Ovary (tissue), 9 donors: ENCODE results near the gene ENKUR. TPM values are rescaled to one million over a fixed set of nuclear protein-coding genes. Genes with fewer than 3 reads are reported as not detected.

ENCODE experiments used
- DNase-seq, 5 donors: peaks; one replicate each; pipeline ENCODE4 v3.0.0-alpha.2; 2019 to 2020
- H3K27ac ChIP-seq, 2 donors: fragments of 200-600 bp; one replicate each; pipeline versions ENCODE4 v1.5.1 to v1.8.0; 2019 to 2022
- H3K27me3 ChIP-seq: fragments of 200-600 bp; one replicate; pipeline ENCODE4 v1.8.0; 2022
- H3K36me3 ChIP-seq: fragments of 200-600 bp; sonication (generic); one replicate; pipeline ENCODE4 v1.5.1; 2019
- H3K4me1 ChIP-seq: one replicate; pipeline ENCODE4 v1.8.1; 2013; ENCODE audit warnings: mild to moderate bottlenecking, moderate library complexity; ENCODE audit not compliant: insufficient read depth
- H3K4me3 ChIP-seq: fragments of 200-600 bp; sonication (generic); one replicate; pipeline ENCODE4 v1.5.1; 2017
- H3K9me3 ChIP-seq, 2 donors: fragments of 200-600 bp in 1 of 2; sonication (generic) in 1 of 2; one replicate each; pipeline versions ENCODE4 v1.5.1 to v1.8.1; 2013 to 2019; ENCODE audit warnings: mild to moderate bottlenecking in 1 of 2, moderate library complexity in 1 of 2
- CTCF ChIP-seq, 3 donors: fragments of 450-650 bp in 2 of 3; fragments of 200-600 bp in 1 of 3; IDR thresholded peaks; one replicate each; pipeline versions ENCODE4 v1.5.1 to v1.8.0; 2016 to 2022; ENCODE audit warnings: antibody characterized with exemption in 3 of 3, mild to moderate bottlenecking in 1 of 3
- EP300 ChIP-seq: sonication (generic); formaldehyde crosslinking; IDR thresholded peaks from one replicate; pipeline ENCODE4 v1.6.1; 2017; ENCODE audit warnings: antibody characterized with exemption
- POLR2A ChIP-seq: fragments of 450-650 bp; IDR thresholded peaks from one replicate; pipeline ENCODE4 v1.6.1; 2017; ENCODE audit warnings: antibody characterized with exemption, mild to moderate bottlenecking, moderate library complexity
- WGBS, 3 donors: extraction: QIAGEN DNeasy Blood & Tissue Kit in 1 of 3; methylation state at CpG; one replicate each; pipeline versions ENCODE4 v1.1.5 to v1.1.7; 2013 to 2017; 5-methylcytosine and 5-hydroxymethylcytosine counted together
- intact Hi-C, 4 donors: fragments of 100-400 bp; cut with DNase I; formaldehyde crosslinking; loops; one replicate each; pipeline versions ENCODE4 v1.11.0 to v1.15.1; 2022 to 2023
- polyA plus RNA-seq, 2 donors: library from polyadenylated mRNA; stranded (reverse); fragments of 200-250 nt in 1 of 2; fragments of 350-450 nt in 1 of 2; fragmentation: Illumina TruSeq in 1 of 2; extraction: RNeasy Lipid Tissue Mini Kit (QIAGEN cat#74804) in 1 of 2; gene quantifications; one replicate each; pipeline ENCODE4 v1.2.3, GENCODE V29; 2013 to 2014
- total RNA-seq, 7 donors: library from RNA; depleted of rRNA in 2 of 7; stranded (reverse); fragments of >200 nt in 2 of 7; fragmentation: NEBNext Ultra II Directional in 3 of 7; extraction: Animal tissue kit (Norgen Biotek cat#: 25700) in 3 of 7; gene quantifications; one replicate each; pipeline versions ENCODE4 v1.1.0 to v1.2.4, GENCODE V29; 2016 to 2023
- donor health status: DM: no; HTN: no; CAD: no; lungs with moderate emphysema.
- donor health status: DM: no; HTN: no; CAD: no.
- donor health status: Bipolar disorder and iron deficiency.
- donor health status: DM: yes; HTN: yes; CAD: no.
- donor health status: DM: no; HTN: no; CAD: no.
- donor health status: DM: yes; HTN: yes; CAD: no.

The ENKUR gene
- total and polyA plus RNA-seq, 9 donors, result 0.07 to 8.6 (median 0.33) TPM

GRCh38 chr10:24947304-24948097 is 68.5 kb downstream of the ENKUR start:
- intact Hi-C loops, result no loop called here
- Histone ChIP-seq H3K9me3 (no peaks in the 10 kb centered on the region), H3K27me3 (no peaks in the 10 kb centered on the region), H3K27ac (peak overlapping the region in 1 of 2 donors; percentile 44), H3K4me1 (no peaks in the 10 kb centered on the region), H3K36me3 (no peaks in the 10 kb centered on the region), H3K4me3 (no peak overlapping the region)
- no peak for TF ChIP-seq EP300
- no peak for DNase-seq
- 57 to 58% (median 58%) methylated on average over 4 of the region's 4 CpGs for WGBS, 3 donors

- no peak for DNase-seq
- 88 to 96% (median 95%) methylated on average over 11 of the region's 11 CpGs for WGBS, 3 donors
- no peak overlapping the region for H3K27ac ChIP-seq
- no peak overlapping the region for H3K4me3 ChIP-seq
- H3K36me3 ChIP-seq, result no peaks in the 10 kb centered on the region
- intact Hi-C loops, result no loop called here
- no peaks in the 10 kb centered on the region for H3K4me1 ChIP-seq
- no peaks in the 10 kb centered on the region for H3K27me3 ChIP-seq
- no peaks in the 10 kb centered on the region for H3K9me3 ChIP-seq
- no peak for TF ChIP-seq EP300
- TF ChIP-seq CTCF (IDR thresholded peaks at IDR 0.05), result no peak
- TF ChIP-seq POLR2A, result no peak
Measured at GRCh38 chr10:24944512-24945255, 71.3 kb downstream of the ENKUR start.

- Histone ChIP-seq H3K36me3 (no peaks in the 10 kb centered on the region), H3K4me1 (no peaks in the 10 kb centered on the region), H3K4me3 (no peak overlapping the region), H3K27me3 (no peaks in the 10 kb centered on the region), H3K27ac (no peak overlapping the region), H3K9me3 (no peaks in the 10 kb centered on the region)
- DNase-seq, result no peak
- no peak for TF ChIP-seq EP300
- TF ChIP-seq POLR2A, result no peak
- TF ChIP-seq CTCF (IDR thresholded peaks at IDR 0.05), result no peak
- WGBS, 3 donors, result 93 to 97% (median 94%) methylated on average over 2 of the region's 2 CpGs
- intact Hi-C loops, result no loop called here
Measured at GRCh38 chr10:24938525-24938924, 77.4 kb downstream of the ENKUR start.

GRCh38 chr10:24938076-24938475 is 77.9 kb downstream of the ENKUR start:
- TF ChIP-seq CTCF (IDR thresholded peaks at IDR 0.05) (no peak), EP300 (no peak), POLR2A (no peak)
- Histone ChIP-seq H3K9me3 (no peaks in the 10 kb centered on the region), H3K4me3 (no peak overlapping the region), H3K4me1 (no peaks in the 10 kb centered on the region), H3K36me3 (no peaks in the 10 kb centered on the region), H3K27ac (no peak overlapping the region), H3K27me3 (no peaks in the 10 kb centered on the region)
- intact Hi-C loops, result no loop called here
- WGBS, 3 donors, result 90 to 98% (median 96%) methylated on average over 5 of the region's 5 CpGs
- DNase-seq, result no peak
